Spleen (tissue), 7 donors: ENCODE results near the gene TRIM69.
"Not testable (repeated sequence)": the region's sequence is repeated elsewhere in the genome, so short reads cannot be mapped to it uniquely, and the experiment has no call there.

Experiments
- CTCF ChIP-seq, 11 experiments: fragments of 200-600 bp in 7 of 11; fragments of 450-650 bp in 4 of 11; sonication (generic) in 4 of 11; IDR thresholded peaks in 8 of 11; conservative IDR thresholded peaks in 3 of 11; 1 replicate in 7 of 11; 2 replicates in 4 of 11; pipeline versions ENCODE4 v1.4.0 to v1.8.0; 2016 to 2021; ENCODE audit warnings: antibody characterized with exemption in 11 of 11, inconsistent platforms in 4 of 11, mild to moderate bottlenecking in 1 of 11
- POLR2A ChIP-seq, 3 donors: fragments of 450-650 bp; IDR thresholded peaks; one replicate each; pipeline ENCODE4 v1.5.1; 2017; ENCODE audit warnings: antibody characterized with exemption in 3 of 3, mild to moderate bottlenecking in 1 of 3
- donor health status: DM: no; HTN: no; CAD: no; lungs with moderate emphysema.
- donor health status: DM: no; HTN: no; CAD: no.
- donor health status: DM: no; HTN: no; CAD: no.

- TF ChIP-seq CTCF (IDR thresholded peaks at IDR 0.05 in 8 of 11, conservative IDR thresholded peaks at IDR 0.05 in 3 of 11); POLR2A (IDR thresholded peaks at IDR 0.05): not testable (repeated sequence)
Measured at GRCh38 chr15:44743454-44743853, 7.1 kb downstream of the TRIM69 start.
